HEK293 (cell line): ENCODE results near the gene DOCK3.

Source experiments
- CTCF ChIP-seq: fragments of 450-650 bp; formaldehyde crosslinking; IDR thresholded peaks from 2 replicates; pipeline ENCODE4 v1.5.1; 2016; ENCODE audit warnings: missing biosample characterization, missing genetic modification characterization
- MEIS1 ChIP-seq: sonication (generic); formaldehyde crosslinking; IDR thresholded peaks from 2 replicates; pipeline ENCODE4 v1.8.1; 2022; ENCODE audit warnings: missing genetic modification reagents, mild to moderate bottlenecking, borderline replicate concordance
- YY1 ChIP-seq: fragments of 450-650 bp; formaldehyde crosslinking; IDR thresholded peaks from 2 replicates; pipeline ENCODE4 v1.5.1; 2018; ENCODE audit warnings: missing biosample characterization, missing genetic modification characterization
- ZBTB21 ChIP-seq: fragments of 450-650 bp; formaldehyde crosslinking; IDR thresholded peaks from 2 replicates; pipeline ENCODE4 v1.5.1; 2017; ENCODE audit warnings: missing biosample characterization, missing genetic modification characterization
- ZNF529 ChIP-seq: fragments of 450-650 bp; formaldehyde crosslinking; IDR thresholded peaks from 2 replicates; pipeline ENCODE4 v1.5.1; 2017; ENCODE audit warnings: missing genetic modification characterization, missing biosample characterization; ENCODE audit not compliant: insufficient replicate concordance
- ZNF530 ChIP-seq: fragments of 450-650 bp; formaldehyde crosslinking; IDR thresholded peaks from 2 replicates; pipeline ENCODE4 v1.5.1; 2016; ENCODE audit warnings: low read depth, missing biosample characterization, missing genetic modification characterization
- ZNF654 ChIP-seq: fragments of 450-650 bp; formaldehyde crosslinking; IDR thresholded peaks from 2 replicates; pipeline ENCODE4 v1.5.1; 2016; ENCODE audit warnings: low read depth, missing biosample characterization, missing genetic modification characterization
- ZNF704 ChIP-seq: fragments of 450-650 bp; formaldehyde crosslinking; IDR thresholded peaks from 2 replicates; pipeline ENCODE4 v1.5.1; 2016; ENCODE audit warnings: missing biosample characterization, missing genetic modification characterization

GRCh38 chr3:50658831-50659230 lies 15.9 kb upstream of the DOCK3 start:
- no peak for TF ChIP-seq ZNF654 (tag by site-specific recombination)
- TF ChIP-seq CTCF (tag by site-specific recombination), result no peak
- no peak for TF ChIP-seq ZNF529 (tag by site-specific recombination)
- TF ChIP-seq ZNF704 (tag by site-specific recombination), result no peak
- TF ChIP-seq YY1 (tag by site-specific recombination), result no peak
- TF ChIP-seq ZNF530 (tag by site-specific recombination), result no peak
- no peak for TF ChIP-seq MEIS1 (CRISPR knock-in tag)
- no peak for TF ChIP-seq ZBTB21 (tag by site-specific recombination)
